Measurements from ENCODE around the gene SATB2.

SATB2 gene

GRCh38 chr2:199317646-199318045 lies 140.1 kb downstream of the SATB2 start:
- no peak for DNase-seq

- DNase-seq, result no peak
These were observed 140.9 kb downstream of the SATB2 start for GRCh38 chr2:199316851-199317250.

DNA sequence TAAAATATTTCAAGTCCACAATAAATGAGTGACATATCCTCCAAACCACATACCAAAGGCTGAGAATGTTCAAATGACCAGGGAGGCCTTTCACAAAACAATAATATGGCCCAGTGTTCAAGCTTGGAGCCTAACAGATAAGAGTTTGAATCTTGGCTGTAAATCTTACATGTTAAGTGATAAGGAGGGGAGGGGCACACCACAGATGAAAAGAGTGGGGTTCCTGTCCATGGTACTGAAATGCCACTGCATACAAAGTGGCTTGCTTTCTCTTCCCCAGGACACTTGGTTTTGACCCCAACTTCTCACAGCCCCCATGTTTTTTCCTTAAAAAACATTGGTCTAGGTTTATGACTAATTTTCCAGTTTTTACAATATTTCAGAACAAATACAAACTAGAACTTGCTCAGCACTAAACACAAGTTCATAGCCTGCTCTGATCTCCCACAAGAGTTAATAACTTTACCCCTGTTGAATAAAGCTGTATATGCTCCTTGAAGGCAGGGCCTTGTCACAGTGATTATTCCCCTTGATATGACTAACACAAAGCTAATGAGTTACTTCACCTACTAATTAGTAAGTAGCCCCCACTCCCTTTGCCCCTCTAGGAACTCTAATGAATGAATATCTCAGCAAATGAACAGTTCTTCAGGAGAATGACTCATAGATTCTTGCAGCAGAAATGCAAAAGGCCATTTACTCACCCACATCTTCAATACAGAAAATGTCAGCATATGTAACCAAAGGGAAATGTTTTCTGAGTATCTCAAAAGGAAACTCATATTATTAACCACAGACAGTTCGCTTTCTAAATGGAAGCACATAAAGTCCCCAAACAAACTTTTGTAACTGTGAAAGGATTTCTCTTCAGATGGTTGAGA lies 142.2 kb downstream of the SATB2 start:
- DNase-seq, result no peak

DNA sequence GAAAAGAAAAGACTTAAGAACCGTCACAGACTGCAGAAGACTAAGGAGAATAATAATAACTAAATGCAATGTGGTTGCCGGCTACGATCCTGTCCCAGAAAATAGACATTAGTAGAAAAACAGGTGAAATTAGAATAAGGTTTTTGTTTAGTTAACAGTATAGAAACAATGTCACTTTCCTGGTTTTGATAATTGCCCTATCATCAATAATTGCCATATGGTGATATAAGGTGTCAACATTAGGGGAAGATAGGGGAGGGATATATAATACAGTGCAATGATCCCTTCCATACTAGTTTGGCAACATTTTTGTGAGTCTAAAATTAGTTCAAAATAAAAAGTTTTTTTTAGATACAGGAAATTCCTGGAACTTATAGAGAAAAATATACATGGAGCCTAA lies 144.8 kb downstream of the SATB2 start:
- DNase-seq, result no peak

- no peak for DNase-seq
These were observed 146.8 kb downstream of the SATB2 start for GRCh38 chr2:199310771-199311585.

DNA sequence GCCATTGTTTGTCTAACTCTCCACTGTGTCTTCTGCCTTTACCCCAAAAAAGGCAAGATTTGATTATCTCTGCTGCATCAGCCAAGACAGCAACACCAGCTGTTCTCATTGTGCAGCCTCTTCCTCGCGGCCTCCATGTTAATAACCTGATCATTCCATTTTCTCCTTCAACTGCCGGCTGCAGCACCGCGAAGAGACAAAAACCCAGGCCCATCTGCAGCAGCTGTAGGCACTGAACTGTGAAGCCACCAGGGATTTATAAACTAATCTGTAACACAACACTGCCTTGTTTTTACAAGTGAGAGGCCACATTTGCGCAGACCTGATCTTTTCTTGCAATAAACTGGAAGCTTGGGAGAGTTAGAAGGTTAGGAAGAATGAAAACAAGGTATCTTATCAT lies 147.8 kb downstream of the SATB2 start:
- peak; percentile 64 for DNase-seq

GRCh38 chr2:199309411-199309810 lies 148.3 kb downstream of the SATB2 start:
- no peak for DNase-seq

DNA sequence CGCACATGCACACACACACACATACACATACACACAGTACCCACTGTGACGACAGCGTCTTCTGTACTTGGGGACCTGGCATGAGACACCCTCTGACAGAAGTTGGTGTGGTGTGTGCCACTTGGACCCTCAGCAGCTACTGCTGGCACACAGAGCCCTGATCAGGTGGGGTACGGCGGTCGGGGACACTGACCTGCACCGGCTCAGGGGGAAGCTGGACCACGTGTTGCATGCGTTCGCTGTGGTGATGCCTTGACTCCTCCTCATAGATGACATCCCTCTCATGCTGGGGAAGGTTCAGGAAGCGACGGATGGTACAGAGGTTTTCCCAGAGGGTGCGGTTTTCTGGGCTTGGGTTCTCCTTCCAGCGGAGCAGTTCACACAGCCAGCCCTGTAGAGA lies 149.2 kb downstream of the SATB2 start:
- DNase-seq, result no peak

GRCh38 chr2:199307461-199307860 lies 150.3 kb downstream of the SATB2 start:
- DNase-seq, result no peak

GRCh38 chr2:199306116-199306515 lies 151.6 kb downstream of the SATB2 start:
- no peak for DNase-seq

DNA sequence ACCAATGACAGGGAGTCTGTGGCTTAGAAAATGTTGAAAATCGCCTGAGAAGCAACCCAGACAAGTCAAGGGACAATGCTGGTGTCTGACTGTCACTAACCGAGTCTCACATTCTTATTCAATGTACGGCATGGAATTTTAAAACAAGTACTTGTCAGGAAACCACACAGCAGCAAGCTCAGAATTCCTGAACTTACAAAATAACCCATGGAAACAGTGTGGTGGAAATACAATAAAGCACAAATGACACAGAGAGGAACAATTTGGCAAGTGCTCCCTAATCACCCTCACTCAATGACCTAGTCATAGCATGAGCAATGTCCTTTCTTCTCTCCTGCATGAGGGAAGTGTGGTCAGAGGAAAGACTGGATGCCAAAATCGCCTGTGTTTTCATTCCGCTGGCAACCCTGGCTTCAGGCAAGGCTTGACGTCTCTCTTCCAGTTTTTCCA lies 154.0 kb downstream of the SATB2 start:
- DNase-seq, result peak; percentile 29

- no peak for DNase-seq
These were observed 154.9 kb downstream of the SATB2 start for GRCh38 chr2:199302851-199303250.

- DNase-seq, result no peak
These were observed 169.3 kb downstream of the SATB2 start for GRCh38 chr2:199288424-199288823.

- DNase-seq, result no peak
These were observed 175.4 kb downstream of the SATB2 start for GRCh38 chr2:199282309-199282708.

GRCh38 chr2:199279146-199279545 lies 178.6 kb downstream of the SATB2 start:
- DNase-seq, result no peak

- DNase-seq, result no peak
These were observed 179.6 kb downstream of the SATB2 start for GRCh38 chr2:199278099-199278498.

DNA sequence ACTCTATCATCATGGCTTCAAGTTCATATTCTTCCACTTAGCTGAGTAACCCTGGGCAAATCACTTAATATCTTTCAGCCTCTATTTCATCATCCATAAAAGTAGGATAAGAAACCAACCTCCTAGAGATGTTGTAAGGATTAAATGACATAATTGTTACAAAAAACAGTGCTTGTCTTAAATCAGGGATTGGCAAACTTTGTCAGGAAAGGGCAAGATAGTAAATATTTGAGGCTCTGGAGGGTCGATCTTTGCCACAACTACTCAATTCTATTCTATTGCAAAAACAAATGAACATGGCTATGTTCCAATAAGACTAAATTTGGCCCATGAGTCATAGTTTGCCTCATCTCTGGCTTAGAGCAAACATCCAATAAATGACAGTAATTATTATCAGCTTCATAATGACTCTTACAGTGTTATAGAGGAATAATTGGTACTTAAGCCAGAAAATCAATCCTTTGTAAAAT lies 184.7 kb downstream of the SATB2 start:
- DNase-seq, result no peak

- DNase-seq, result no peak
These were observed 195.8 kb downstream of the SATB2 start for GRCh38 chr2:199261936-199262335.

- no peak for DNase-seq
These were observed 196.5 kb downstream of the SATB2 start for GRCh38 chr2:199261239-199261638.

DNA sequence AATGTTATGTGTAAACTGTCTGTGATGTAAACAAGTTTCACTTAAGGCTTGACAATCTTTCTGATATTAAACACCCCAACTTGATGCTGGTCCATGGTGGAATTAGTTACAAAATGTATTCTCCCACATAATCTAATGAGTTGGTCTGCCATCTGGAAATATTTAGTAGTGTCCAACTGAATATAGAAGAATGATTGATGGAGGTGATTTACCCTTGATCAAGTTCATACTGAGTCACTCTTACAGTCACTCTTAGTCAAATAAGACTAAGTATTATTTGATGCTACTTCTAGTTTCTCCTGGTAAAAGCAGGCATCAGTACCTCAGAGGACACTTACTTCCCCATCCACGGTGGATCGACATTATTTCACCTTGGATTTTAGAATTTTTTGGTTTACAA lies 198.1 kb downstream of the SATB2 start:
- no peak for DNase-seq

DNA sequence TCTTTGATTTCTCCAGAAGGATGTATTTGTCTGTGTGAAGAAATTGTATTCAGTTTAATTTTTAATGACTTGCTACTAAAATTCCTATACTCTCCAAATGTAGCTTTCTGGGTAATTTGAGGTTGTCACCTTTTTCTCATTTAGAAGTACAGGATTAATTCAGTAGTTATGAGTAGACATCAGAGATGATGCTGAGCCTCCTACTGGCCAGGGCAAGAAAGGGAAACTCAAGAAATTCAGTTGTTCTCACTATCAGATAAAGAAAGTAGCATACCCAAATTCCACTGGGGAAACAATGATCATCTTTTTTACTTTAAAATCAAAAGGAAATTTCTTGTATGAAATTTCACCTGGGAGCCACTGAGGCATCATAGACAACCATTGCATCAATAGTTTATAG lies 199.4 kb downstream of the SATB2 start:
- no peak for DNase-seq

DNA sequence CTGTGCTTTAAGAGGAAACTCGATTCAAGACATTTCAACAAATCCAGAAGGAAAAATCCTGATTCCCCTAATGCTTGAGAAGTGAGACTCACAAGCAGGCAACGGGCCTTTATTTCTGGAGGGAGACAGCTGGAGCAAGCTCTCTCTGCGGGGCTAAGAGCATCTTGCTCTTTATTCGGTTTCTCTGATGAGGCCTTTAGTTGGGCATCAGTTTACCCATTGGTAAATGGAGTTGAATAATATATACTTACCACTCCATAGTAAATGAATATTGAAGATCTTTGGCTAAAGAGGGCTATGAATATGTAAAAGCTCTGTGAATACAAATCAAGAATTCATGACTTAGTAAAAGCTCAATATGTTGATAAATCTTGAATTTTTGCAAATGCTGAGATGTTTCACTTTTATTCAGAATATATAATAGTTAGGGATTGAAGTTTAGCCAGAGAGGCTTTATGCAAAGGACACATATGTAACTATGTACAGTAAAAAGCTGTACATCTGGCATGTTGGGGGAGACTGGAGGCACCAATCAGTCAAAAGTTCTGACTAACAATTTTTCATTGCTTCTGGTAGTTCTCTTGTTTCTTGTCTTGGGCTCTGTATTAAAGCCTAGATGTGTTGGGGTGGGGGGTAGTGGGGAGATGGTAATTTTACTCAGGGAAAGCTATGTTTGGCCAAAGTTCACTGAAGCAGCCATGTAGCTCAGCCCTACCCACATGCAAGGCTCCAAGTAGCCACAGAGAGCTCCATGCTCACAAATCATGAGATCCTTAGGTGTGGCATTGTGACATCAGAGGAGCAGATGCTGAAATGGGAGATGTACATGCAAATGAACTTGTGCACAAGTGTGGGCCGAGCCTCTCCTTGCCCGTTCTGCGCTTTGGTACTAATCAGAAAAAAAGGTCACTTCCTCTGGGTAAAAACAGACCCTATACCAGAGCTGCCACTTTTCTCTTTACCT lies 200.2 kb downstream of the SATB2 start:
- DNase-seq, result no peak

DNA sequence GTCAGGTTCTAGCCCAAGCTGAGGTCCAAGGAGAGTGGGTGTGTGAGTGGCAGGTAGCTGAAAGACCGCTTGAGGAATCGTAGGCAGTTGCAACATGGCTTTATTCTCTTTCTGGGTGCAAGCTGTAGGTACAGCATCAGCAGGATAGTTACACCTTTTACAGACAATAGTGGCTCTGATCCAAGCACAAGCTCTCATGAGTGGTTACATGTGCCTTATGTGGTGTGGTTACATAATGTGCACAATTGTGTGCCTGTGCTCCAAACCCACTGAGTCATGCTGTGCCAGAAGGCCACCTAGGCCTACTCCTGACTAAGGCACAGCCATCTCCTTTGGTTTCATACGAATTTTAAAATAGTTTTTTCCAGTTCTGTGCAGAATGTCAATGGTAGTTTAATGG lies 227.6 kb downstream of the SATB2 start:
- DNase-seq, result no peak

Data from femur (tissue), 1 donor.